NB4 (cell line): Measurements from ENCODE around the gene RTN4.

ENCODE experiments used
- CTCF ChIP-seq: IDR thresholded peaks from one replicate; pipeline ENCODE4 v1.5.1; 2012; ENCODE audit warnings: low read depth, low read length
- MAX ChIP-seq: IDR thresholded peaks from 2 replicates; pipeline ENCODE4 v1.6.1; 2011; ENCODE audit warnings: low read depth, low read length
- POLR2A ChIP-seq: IDR thresholded peaks from 2 replicates; pipeline ENCODE4 v1.6.1; 2011; ENCODE audit warnings: mild to moderate bottlenecking; ENCODE audit not compliant: insufficient read length; ENCODE audit errors: extremely low read depth

DNA sequence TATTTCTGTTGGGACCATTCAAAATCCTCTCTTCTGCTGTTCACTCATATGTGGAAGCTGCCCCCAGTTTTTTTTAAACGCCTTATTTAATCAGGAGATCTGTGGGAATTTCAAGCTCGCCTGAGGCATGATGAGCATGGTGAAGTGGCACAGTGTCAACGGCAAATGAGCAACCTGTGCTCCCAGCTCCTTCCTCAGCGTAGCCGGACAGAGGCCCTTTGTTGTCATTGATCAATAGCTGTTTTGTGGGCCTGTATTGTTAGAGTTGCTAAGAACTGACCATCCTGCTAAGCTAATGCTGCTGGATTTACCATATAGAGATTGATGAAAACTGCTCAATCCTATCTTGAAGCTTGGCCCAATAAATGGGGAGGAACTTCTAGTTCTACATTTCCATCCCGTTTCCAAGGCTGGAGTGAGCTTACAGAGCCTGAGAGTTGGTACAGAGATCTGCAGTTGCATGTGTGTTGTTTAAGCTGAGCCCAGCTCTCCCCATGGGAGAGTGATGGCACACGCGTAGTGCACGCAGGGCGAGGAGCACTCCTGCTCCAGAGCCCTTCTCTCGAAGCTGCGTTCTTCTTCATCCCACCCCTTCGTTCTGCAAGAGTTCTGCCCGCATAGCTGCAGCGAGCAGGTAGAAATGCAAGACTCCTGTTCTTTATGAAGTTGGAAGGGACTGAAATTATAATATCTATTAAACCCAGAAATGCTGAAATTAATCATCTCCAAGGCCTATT, 108.8 kb downstream of the RTN4 start:
- TF ChIP-seq CTCF, result no peak
- no peak for TF ChIP-seq POLR2A
- TF ChIP-seq MAX, result no peak
